ENCODE data around the gene KDM4F. TPM values are rescaled to one million over a fixed set of nuclear protein-coding genes. Genes with fewer than 3 reads are reported as not detected.

The KDM4F gene
- total RNA-seq, 2 experiments from 2014 or later, result not detected

GRCh38 chr11:95045812-95046211, 3.4 kb upstream of the KDM4F start:
- no peak for DNase-seq
- peaks cover 2% of the 10 kb centered on the region for H3K4me1 Mint-ChIP-seq
- H3K36me3 Mint-ChIP-seq, result no peaks in the 10 kb centered on the region
- H3K27me3 Mint-ChIP-seq, result peaks cover 33% of the 10 kb centered on the region
- H3K9me3 Mint-ChIP-seq, result no peaks in the 10 kb centered on the region
- H3K27ac Mint-ChIP-seq, result no peak overlapping the region
- no peak overlapping the region for H3K4me3 Mint-ChIP-seq

GRCh38 chr11:95050595-95051202, 1.5 kb downstream of the KDM4F start:
- Mint-ChIP-seq H3K9me3 (no peaks in the 10 kb centered on the region), H3K27me3 (peaks cover 47% of the 10 kb centered on the region), H3K27ac (no peak overlapping the region), H3K4me1 (peaks cover 2% of the 10 kb centered on the region), H3K36me3 (no peaks in the 10 kb centered on the region), H3K4me3 (no peak overlapping the region)
- DNase-seq, result no peak

- Mint-ChIP-seq H3K36me3 (no peaks in the 10 kb centered on the region), H3K4me1 (peaks cover 2% of the 10 kb centered on the region), H3K27ac (no peak overlapping the region), H3K27me3 (peaks cover 42% of the 10 kb centered on the region), H3K9me3 (no peaks in the 10 kb centered on the region), H3K4me3 (no peak overlapping the region)
- DNase-seq, result no peak
Measured at GRCh38 chr11:95054356-95054755, 5.1 kb downstream of the KDM4F start.

- Mint-ChIP-seq H3K4me3 (no peak overlapping the region), H3K9me3 (no peaks in the 10 kb centered on the region), H3K27me3 (peaks cover 37% of the 10 kb centered on the region), H3K27ac (no peak overlapping the region), H3K4me1 (peaks cover 2% of the 10 kb centered on the region), H3K36me3 (no peaks in the 10 kb centered on the region)
- DNase-seq, result no peak
Measured at GRCh38 chr11:95055283-95055897, 6.2 kb downstream of the KDM4F start.

GRCh38 chr11:95057959-95058358, 8.7 kb downstream of the KDM4F start:
- Mint-ChIP-seq H3K9me3 (no peaks in the 10 kb centered on the region), H3K36me3 (no peaks in the 10 kb centered on the region), H3K4me3 (no peak overlapping the region), H3K27me3 (peaks cover 26% of the 10 kb centered on the region), H3K27ac (no peak overlapping the region), H3K4me1 (peaks cover 2% of the 10 kb centered on the region)
- DNase-seq, result no peak

- Mint-ChIP-seq H3K27ac (no peak overlapping the region), H3K4me1 (peaks cover 2% of the 10 kb centered on the region), H3K4me3 (no peak overlapping the region), H3K9me3 (no peaks in the 10 kb centered on the region), H3K27me3 (peaks cover 25% of the 10 kb centered on the region), H3K36me3 (no peaks in the 10 kb centered on the region)
- DNase-seq, result no peak
Measured at GRCh38 chr11:95058621-95059020, 9.4 kb downstream of the KDM4F start.

GRCh38 chr11:95059046-95059445, 9.8 kb downstream of the KDM4F start:
- Mint-ChIP-seq H3K4me3 (no peak overlapping the region), H3K27ac (no peak overlapping the region), H3K36me3 (no peaks in the 10 kb centered on the region), H3K9me3 (no peaks in the 10 kb centered on the region), H3K4me1 (peaks cover 2% of the 10 kb centered on the region), H3K27me3 (peaks cover 22% of the 10 kb centered on the region)
- DNase-seq, result no peak

- no peak for DNase-seq
- no peak overlapping the region for H3K27ac Mint-ChIP-seq
- peaks cover 5% of the 10 kb centered on the region for H3K27me3 Mint-ChIP-seq
- peaks cover 14% of the 10 kb centered on the region for H3K4me1 Mint-ChIP-seq
- H3K36me3 Mint-ChIP-seq, result peaks cover 7% of the 10 kb centered on the region
- no peaks in the 10 kb centered on the region for H3K9me3 Mint-ChIP-seq
- no peak overlapping the region for H3K4me3 Mint-ChIP-seq
Measured at GRCh38 chr11:95065336-95065735, 16.1 kb downstream of the KDM4F start.

GRCh38 chr11:95066716-95067038, 17.5 kb downstream of the KDM4F start, which contains the start of gene SRSF8:
Gene SRSF8 (plus strand): TSS chr11:95066919. CDS start chr11:95067227, 308 bp downstream.
- peak within 1 kb of the TSS; percentile 92 for H3K4me3 Mint-ChIP-seq
- no peaks in the 10 kb centered on the region for H3K9me3 Mint-ChIP-seq
- no peaks in the 10 kb centered on the region for H3K27me3 Mint-ChIP-seq

GRCh38 chr11:95067039-95067840, 18.0 kb downstream of the KDM4F start:
- Mint-ChIP-seq H3K4me3 (peak overlapping the region; percentile 92), H3K4me1 (peaks cover 25% of the 10 kb centered on the region), H3K27ac (peak overlapping the region; percentile 94), H3K9me3 (no peaks in the 10 kb centered on the region), H3K27me3 (no peaks in the 10 kb centered on the region), H3K36me3 (peaks cover 14% of the 10 kb centered on the region)
- peak; percentile 79 for DNase-seq

More at GRCh38 chr11:95066716-95067038, 17.5 kb downstream of the KDM4F start, which contains the start of gene SRSF8:
- Mint-ChIP-seq H3K27ac (peak within 1 kb of the TSS; percentile 94), H3K4me1 (peaks cover 23% of the 10 kb centered on the region), H3K36me3 (peaks cover 13% of the 10 kb centered on the region)
- no peak for DNase-seq

- peaks cover 18% of the 10 kb centered on the region for H3K36me3 Mint-ChIP-seq
- no peaks in the 10 kb centered on the region for H3K27me3 Mint-ChIP-seq
- DNase-seq, result no peak
- H3K9me3 Mint-ChIP-seq, result no peaks in the 10 kb centered on the region
- H3K4me1 Mint-ChIP-seq, result peaks cover 26% of the 10 kb centered on the region
- peak overlapping the region; percentile 92 for H3K4me3 Mint-ChIP-seq
- peak overlapping the region; percentile 94 for H3K27ac Mint-ChIP-seq
Measured at GRCh38 chr11:95067841-95068219, 18.6 kb downstream of the KDM4F start.

GRCh38 chr11:95068549-95068948, 19.3 kb downstream of the KDM4F start:
- peak overlapping the region; percentile 92 for H3K4me3 Mint-ChIP-seq
- H3K9me3 Mint-ChIP-seq, result no peaks in the 10 kb centered on the region
- H3K36me3 Mint-ChIP-seq, result peaks cover 20% of the 10 kb centered on the region
- peak; percentile 71 for DNase-seq
- peaks cover 29% of the 10 kb centered on the region for H3K4me1 Mint-ChIP-seq
- peak overlapping the region; percentile 94 for H3K27ac Mint-ChIP-seq
- no peaks in the 10 kb centered on the region for H3K27me3 Mint-ChIP-seq

- no peak for DNase-seq
- H3K27me3 Mint-ChIP-seq, result no peaks in the 10 kb centered on the region
- no peak overlapping the region for H3K4me3 Mint-ChIP-seq
- peak overlapping the region; percentile 3 for H3K27ac Mint-ChIP-seq
- no peaks in the 10 kb centered on the region for H3K9me3 Mint-ChIP-seq
- peaks cover 29% of the 10 kb centered on the region for H3K4me1 Mint-ChIP-seq
- peaks cover 20% of the 10 kb centered on the region for H3K36me3 Mint-ChIP-seq
Measured at GRCh38 chr11:95070471-95070870, 21.2 kb downstream of the KDM4F start.

GRCh38 chr11:95072948-95073347, 23.7 kb downstream of the KDM4F start:
- Mint-ChIP-seq H3K27me3 (no peaks in the 10 kb centered on the region), H3K4me3 (no peak overlapping the region), H3K36me3 (peaks cover 20% of the 10 kb centered on the region), H3K4me1 (peaks cover 24% of the 10 kb centered on the region), H3K9me3 (no peaks in the 10 kb centered on the region), H3K27ac (no peak overlapping the region)
- no peak for DNase-seq

GRCh38 chr11:95074792-95075563, 25.8 kb downstream of the KDM4F start:
- H3K36me3 Mint-ChIP-seq, result peaks cover 13% of the 10 kb centered on the region
- DNase-seq, result no peak
- peaks cover 16% of the 10 kb centered on the region for H3K4me1 Mint-ChIP-seq
- H3K27ac Mint-ChIP-seq, result no peak overlapping the region
- no peak overlapping the region for H3K4me3 Mint-ChIP-seq
- H3K9me3 Mint-ChIP-seq, result no peaks in the 10 kb centered on the region
- no peaks in the 10 kb centered on the region for H3K27me3 Mint-ChIP-seq
